ENCODE data around the gene PSMD7. TPM values are rescaled to one million over a fixed set of nuclear protein-coding genes. Genes with fewer than 3 reads are reported as not detected.

PSMD7 gene
- total and polyA plus RNA-seq, 2 of the 4 experiments (the other 2 are of a cell fraction): 80.8 to 98.3 TPM

GRCh38 chr16:74253161-74253938 is 43.3 kb upstream of the PSMD7 start:
- Histone ChIP-seq H3K18ac (ENCODE audit: low read depth, low read length) (no peak overlapping the region), H4K8ac (ENCODE audit: low read depth in 2 of 2, low read length in 2 of 2) (no peak overlapping the region), H3K27ac (ENCODE audit: insufficient read depth, low read length) (no peak overlapping the region), H2AFZ (replicated peaks; ENCODE audit: low read length, poor library complexity) (no peak overlapping the region), H2BK20ac (ENCODE audit: low read depth, low read length) (no peak overlapping the region), H3K9ac (ENCODE audit: low read depth, low read length) (no peak overlapping the region), H4K20me1 (ENCODE audit: insufficient read depth, low read length) (no peaks in the 10 kb centered on the region), H3K27me3 (ENCODE audit: control insufficient read depth, insufficient read depth, low read length) (no peaks in the 10 kb centered on the region), H4K91ac (ENCODE audit: insufficient read depth, low read depth, low read length) (no peak overlapping the region), H3K4me1 (ENCODE audit: control insufficient read depth, insufficient read depth, low read length) (no peaks in the 10 kb centered on the region), H2AK5ac (ENCODE audit: low read depth, low read length) (no peak overlapping the region), H4K5ac (ENCODE audit: low read depth, low read length) (no peak overlapping the region), H3K9me1 (ENCODE audit: insufficient read depth, low read length) (no peaks in the 10 kb centered on the region), H3K4me3 (ENCODE audit: insufficient read depth, low read depth, low read length) (no peak overlapping the region), H3K36me3 (ENCODE audit: control insufficient read depth, insufficient read depth, low read length) (no peaks in the 10 kb centered on the region), H3K4ac (ENCODE audit: low read depth, low read length) (no peak overlapping the region), H2BK15ac (ENCODE audit: low read depth, low read length) (no peak overlapping the region), H3K56ac (ENCODE audit: extremely low read depth, insufficient read depth, low read length) (no peak overlapping the region), H3K14ac (replicated peaks; ENCODE audit: low read depth, low read length) (no peak overlapping the region), H3K79me1 (ENCODE audit: low read depth in 1 of 2, low read length in 2 of 2) (no peaks in the 10 kb centered on the region), H3K4me2 (ENCODE audit: low read depth, low read length) (no peak overlapping the region), H2BK120ac (ENCODE audit: low read depth, low read length) (no peak overlapping the region), H2BK5ac (ENCODE audit: low read depth, low read length, poor library complexity, severe bottlenecking) (no peak overlapping the region), H3K9me3 (ENCODE audit: control insufficient read depth, insufficient read depth, low read length) (no peaks in the 10 kb centered on the region), H3K23ac (ENCODE audit: low read depth, low read length) (no peak overlapping the region), H2AK9ac (replicated peaks; ENCODE audit: low read depth, low read length, poor library complexity) (no peak overlapping the region)
- dilution Hi-C loops (cut with HindIII; ENCODE audit: low sequenced_read_pairs, unreplicated experiment) (no loop called here), intact Hi-C loops (cut with micrococcal nuclease) (no loop called here), in situ Hi-C loops (cut with MboI; ENCODE audit: low sequenced_read_pairs) (no loop called here)
- no peak for TF ChIP-seq CTCF (conservative IDR thresholded peaks at IDR 0.05; ENCODE audit: low read depth, low read length)
- TF ChIP-seq NFE2L2 (IDR thresholded peaks at IDR 0.05; ENCODE audit: low read depth, low read length): no peak
- TF ChIP-seq RFX5 (IDR thresholded peaks at IDR 0.05; ENCODE audit: low read depth, low read length): no peak
- no peak for TF ChIP-seq ELK1 (IDR thresholded peaks at IDR 0.05; ENCODE audit: borderline replicate concordance, low read depth, low read length)
- TF ChIP-seq CEBPB (IDR thresholded peaks at IDR 0.05; ENCODE audit: low read depth, low read length): no peak
- TF ChIP-seq MAFK (IDR thresholded peaks at IDR 0.05; ENCODE audit: low read depth, low read length): no peak
- TF ChIP-seq FOS (IDR thresholded peaks at IDR 0.05; ENCODE audit: low read depth, low read length): no peak
- no peak for TF ChIP-seq SMC3 (IDR thresholded peaks at IDR 0.05; ENCODE audit: low read depth, low read length)
- TF ChIP-seq MAZ (IDR thresholded peaks at IDR 0.05; ENCODE audit: borderline replicate concordance, low read depth, low read length): no peak
- no TSS peak for BruUV-seq (replicated peaks)
- 40% methylated on average over 2 of the region's 6 CpGs; no CpG with 5 or more reads in 1 of the 2 experiments for WGBS, 2 experiments (ENCODE audit: extremely low coverage in 2 of 2, insufficient read length in 1 of 2)
- ATAC-seq (ENCODE audit: low read depth) (no peak), DNase-seq (no peak)
- ChIA-PET POLR2A (ENCODE audit: unreplicated experiment) (no interaction called here), CTCF (no interaction called here)
